Endothelial cell of umbilical vein (primary cell): ENCODE measurements around the gene PRKACG. TPM values are rescaled to one million over a fixed set of nuclear protein-coding genes. Genes with fewer than 3 reads are reported as not detected.

ENCODE experiments used
- BruUV-seq: library from RNA; stranded (reverse); fragments of 400-500 nt; replicated peaks from 2 replicates; lab custom pipeline; 2021; lab: Mats Ljungman, UMichigan
- CTCF ChIA-PET: fragments of 300-600, 350-600 bp; sonication (Branson Sonifier 250); formaldehyde crosslinking; loops from one replicate; lab custom pipeline; 2021; ENCODE audit warnings: antibody characterized with exemption, inconsistent platforms; lab: Charles Lee
- POLR2A ChIA-PET: fragments of 300-600, 350-600 bp; sonication (Branson Sonifier 250); formaldehyde crosslinking; loops from one replicate; lab custom pipeline; 2021; ENCODE audit warnings: antibody characterized with exemption, inconsistent platforms; lab: Charles Lee
- DNase-seq: peaks from one replicate; pipeline ENCODE4 v3.0.0-alpha.2; 2011; ENCODE audit warnings: low read depth, low spot score
- FAIRE-seq: peaks from 2 replicates; lab custom pipeline; 2011; peaks lifted over from hg19 to GRCh38; lab: Jason Lieb, UNC
- H2AFZ ChIP-seq: 2 replicates; pipeline ENCODE4 v1.6.0; 2012; ENCODE audit warnings: low read depth, low read length, control low read depth, inconsistent platforms
- H3K27ac ChIP-seq: 2 replicates; pipeline ENCODE4 v1.5.1; 2011; ENCODE audit warnings: low read depth, mild to moderate bottlenecking, control low read depth, low read length, moderate library complexity; ENCODE audit not compliant: insufficient read depth
- H3K27me3 ChIP-seq, 2 experiments: 2 replicates each; pipeline versions ENCODE4 v1.6.0 to v1.6.1; 2011; ENCODE audit warnings: low read length in 2 of 2, mixed read lengths in 1 of 2; ENCODE audit not compliant: control insufficient read depth in 2 of 2, insufficient read depth in 2 of 2
- H3K36me3 ChIP-seq, 2 experiments: 2 replicates in 1 of 2; 3 replicates in 1 of 2; pipeline ENCODE4 v1.5.1; 2011; ENCODE audit warnings: low read length in 2 of 2, mild to moderate bottlenecking in 1 of 2, moderate library complexity in 1 of 2; ENCODE audit not compliant: control insufficient read depth in 2 of 2, insufficient read depth in 2 of 2; ENCODE audit errors: extremely low read depth in 1 of 2
- H3K4me1 ChIP-seq: 3 replicates; pipeline ENCODE4 v1.5.1; 2011; ENCODE audit warnings: mild to moderate bottlenecking, low read length; ENCODE audit not compliant: control insufficient read depth, insufficient read depth; ENCODE audit errors: extremely low read depth
- H3K4me2 ChIP-seq: 2 replicates; pipeline ENCODE4 v1.6.1; 2011; ENCODE audit warnings: low read length, control low read depth, mixed read lengths; ENCODE audit not compliant: insufficient read depth
- H3K4me3 ChIP-seq, 3 experiments: fragments of 200-600 bp in 1 of 3; sonication (generic), shearing (Covaris generic) in 1 of 3; replicated peaks in 1 of 3; 2 replicates each; pipeline ENCODE4 v1.5.1; 2011 to 2016; ENCODE audit warnings: control low read depth in 3 of 3, low read length in 3 of 3, mild to moderate bottlenecking in 2 of 3, inconsistent platforms in 1 of 3, low read depth in 1 of 3, moderate library complexity in 1 of 3; ENCODE audit not compliant: insufficient read depth in 1 of 3
- H3K79me2 ChIP-seq: 2 replicates; pipeline ENCODE4 v1.6.0; 2012; ENCODE audit warnings: low read length, inconsistent platforms; ENCODE audit not compliant: control insufficient read depth, insufficient read depth
- H3K9ac ChIP-seq: replicated peaks from 2 replicates; pipeline ENCODE3; 2011; ENCODE audit warnings: low read length, control low read depth; ENCODE audit not compliant: insufficient read depth; ENCODE audit errors: extremely low read depth
- H3K9me1 ChIP-seq: replicated peaks from 3 replicates; pipeline ENCODE4 v1.6.0; 2011; ENCODE audit warnings: mild to moderate bottlenecking, low read length; ENCODE audit not compliant: control insufficient read depth, insufficient read depth; ENCODE audit errors: extremely low read depth
- H3K9me3 ChIP-seq: replicated peaks from 2 replicates; pipeline ENCODE4 v1.5.1; 2012; ENCODE audit warnings: low read length, inconsistent platforms; ENCODE audit not compliant: control insufficient read depth, insufficient read depth
- H4K20me1 ChIP-seq: replicated peaks from 2 replicates; pipeline ENCODE3; 2011; ENCODE audit warnings: mild to moderate bottlenecking, low read length; ENCODE audit not compliant: control insufficient read depth, insufficient read depth; ENCODE audit errors: extremely low read depth
- EZH2 ChIP-seq: IDR thresholded peaks from 2 replicates; pipeline ENCODE4 v1.6.1; 2012; ENCODE audit warnings: borderline replicate concordance, low read depth, mild to moderate bottlenecking, moderate library complexity, low read length, inconsistent platforms; ENCODE audit not compliant: severe bottlenecking
- FOS ChIP-seq: IDR thresholded peaks from 2 replicates; pipeline ENCODE4 v1.6.1; 2011; ENCODE audit warnings: mild to moderate bottlenecking, low read length, moderate library complexity, borderline replicate concordance; ENCODE audit not compliant: insufficient read depth
- GATA2 ChIP-seq: IDR thresholded peaks from 2 replicates; pipeline ENCODE4 v1.7.0; 2011; ENCODE audit warnings: low read depth, mild to moderate bottlenecking, moderate library complexity, mixed read lengths, low read length; ENCODE audit not compliant: insufficient read length, insufficient read depth
- JUN ChIP-seq: IDR thresholded peaks from 2 replicates; pipeline ENCODE4 v1.6.1; 2011; ENCODE audit warnings: borderline replicate concordance, low read depth; ENCODE audit not compliant: insufficient read length, insufficient read depth
- MAX ChIP-seq: IDR thresholded peaks from 2 replicates; pipeline ENCODE4 v1.6.1; 2011; ENCODE audit not compliant: insufficient read depth, insufficient read length
- MYC ChIP-seq: IDR thresholded peaks from one replicate; pipeline ENCODE4 v1.6.1; 2011; ENCODE audit warnings: mild to moderate bottlenecking, low read depth, low read length
- POLR2A ChIP-seq: IDR thresholded peaks from 2 replicates; pipeline ENCODE4 v1.6.1; 2012; ENCODE audit warnings: low read depth, mild to moderate bottlenecking, control low read depth, low read length
- POLR2AphosphoS5 ChIP-seq: IDR thresholded peaks from 2 replicates; pipeline ENCODE4 v1.6.1; 2012; ENCODE audit warnings: low read depth, mild to moderate bottlenecking, control low read depth, low read length, moderate library complexity; ENCODE audit not compliant: insufficient read depth
- dilution Hi-C: fragments of 300-500 bp; cut with MboI; formaldehyde crosslinking; loops from one replicate; pipeline ENCODE4 v1.15.0; 2019; ENCODE audit warnings: low sequenced_read_pairs; ENCODE audit not compliant: extremely low pct_ligation_motif_present
- intact Hi-C: fragments of 100-400 bp; cut with micrococcal nuclease; formaldehyde crosslinking; loops from one replicate; pipeline ENCODE4 v1.10.0; 2022
- polyA plus RNA-seq, 4 experiments: library from polyadenylated mRNA; depleted of rRNA in 3 of 4; stranded (reverse) in 3 of 4; unstranded in 1 of 4; fragments of >200 nt; gene quantifications; 2 replicates each; pipeline versions ENCODE4 v1.2.1 to v1.2.3, GENCODE V29; 2011 to 2012; ENCODE audit warnings: missing spikeins in 1 of 4
- total RNA-seq: library from RNA; stranded (reverse); gene quantifications from 2 replicates; pipeline ENCODE4 v1.2.3, GENCODE V29; 2021
- TF ChIP-seq, protein P1 (sequence below), 2 donors: IDR thresholded peaks; 1 replicate in 1 of 2; 2 replicates in 1 of 2; pipeline ENCODE4 v1.5.1; 2011; ENCODE audit warnings: low read length in 2 of 2, mild to moderate bottlenecking in 2 of 2, moderate library complexity in 2 of 2, control low read depth in 1 of 2, inconsistent platforms in 1 of 2, low read depth in 1 of 2; ENCODE audit not compliant: insufficient read depth in 1 of 2; ENCODE audit errors: extremely low read depth in 1 of 2

Gene PRKACG
- total and polyA plus RNA-seq, 2 donors (not counting 3 experiments of a cell fraction or from before 2014, with no cell fraction given): not detected

DNA sequence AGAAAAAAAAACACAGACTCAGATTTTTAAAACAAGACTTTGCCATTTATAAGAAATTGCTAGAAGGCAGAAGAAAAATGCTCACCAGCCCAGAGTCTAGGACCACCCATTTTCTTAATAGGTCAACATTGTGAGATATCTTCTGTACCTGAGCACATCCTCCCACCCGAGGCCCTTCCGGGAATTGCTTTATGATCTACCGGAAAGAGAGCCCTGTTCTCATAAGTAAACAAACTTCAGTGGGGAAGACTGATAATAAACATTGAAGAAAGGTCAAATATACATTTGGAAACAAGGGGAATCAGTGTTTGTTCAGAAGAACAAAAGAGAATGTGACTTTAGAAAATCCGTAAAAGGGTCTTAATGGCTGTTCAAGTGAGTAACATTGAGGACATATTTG is 44.4 kb downstream of the PRKACG start:
- BruUV-seq: no TSS peak
- Histone ChIP-seq H3K27me3 (no peaks in the 10 kb centered on the region), H3K9ac (no peak overlapping the region), H3K27ac (no peak overlapping the region), H2AFZ (no peak overlapping the region), H4K20me1 (no peaks in the 10 kb centered on the region), H3K4me1 (no peaks in the 10 kb centered on the region), H3K4me3 (no peak overlapping the region), H3K9me3 (no peaks in the 10 kb centered on the region), H3K9me1 (no peaks in the 10 kb centered on the region), H3K4me2 (no peak overlapping the region), H3K79me2 (no peaks in the 10 kb centered on the region), H3K36me3 (no peaks in the 10 kb centered on the region)
- TF ChIP-seq FOS: no peak
- no peak for TF ChIP-seq POLR2AphosphoS5
- no peak for TF ChIP-seq POLR2A
- TF ChIP-seq, protein P1, sequence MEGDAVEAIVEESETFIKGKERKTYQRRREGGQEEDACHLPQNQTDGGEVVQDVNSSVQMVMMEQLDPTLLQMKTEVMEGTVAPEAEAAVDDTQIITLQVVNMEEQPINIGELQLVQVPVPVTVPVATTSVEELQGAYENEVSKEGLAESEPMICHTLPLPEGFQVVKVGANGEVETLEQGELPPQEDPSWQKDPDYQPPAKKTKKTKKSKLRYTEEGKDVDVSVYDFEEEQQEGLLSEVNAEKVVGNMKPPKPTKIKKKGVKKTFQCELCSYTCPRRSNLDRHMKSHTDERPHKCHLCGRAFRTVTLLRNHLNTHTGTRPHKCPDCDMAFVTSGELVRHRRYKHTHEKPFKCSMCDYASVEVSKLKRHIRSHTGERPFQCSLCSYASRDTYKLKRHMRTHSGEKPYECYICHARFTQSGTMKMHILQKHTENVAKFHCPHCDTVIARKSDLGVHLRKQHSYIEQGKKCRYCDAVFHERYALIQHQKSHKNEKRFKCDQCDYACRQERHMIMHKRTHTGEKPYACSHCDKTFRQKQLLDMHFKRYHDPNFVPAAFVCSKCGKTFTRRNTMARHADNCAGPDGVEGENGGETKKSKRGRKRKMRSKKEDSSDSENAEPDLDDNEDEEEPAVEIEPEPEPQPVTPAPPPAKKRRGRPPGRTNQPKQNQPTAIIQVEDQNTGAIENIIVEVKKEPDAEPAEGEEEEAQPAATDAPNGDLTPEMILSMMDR (IDR thresholded peaks at IDR 0.05; ENCODE audit: extremely low read depth in 1 of 2, insufficient read depth in 1 of 2, low read depth in 1 of 2, low read length in 2 of 2): no peak
- TF ChIP-seq EZH2: no peak
- no peak for TF ChIP-seq MYC
- no peak for TF ChIP-seq JUN
- TF ChIP-seq MAX: no peak
- no peak for TF ChIP-seq GATA2
- intact Hi-C loops: no loop called here
- DNase-seq: no peak
- no peak for FAIRE-seq
- dilution Hi-C loops: no loop called here
- CTCF ChIA-PET: no interaction called here
- POLR2A ChIA-PET: no interaction called here
